ENCODE measurements around the gene BRK1. TPM values are rescaled to one million over a fixed set of nuclear protein-coding genes. Genes with fewer than 3 reads are reported as not detected.

Gene BRK1
- total RNA-seq, 1 experiment from 2014 or later = 78.5 TPM

DNA sequence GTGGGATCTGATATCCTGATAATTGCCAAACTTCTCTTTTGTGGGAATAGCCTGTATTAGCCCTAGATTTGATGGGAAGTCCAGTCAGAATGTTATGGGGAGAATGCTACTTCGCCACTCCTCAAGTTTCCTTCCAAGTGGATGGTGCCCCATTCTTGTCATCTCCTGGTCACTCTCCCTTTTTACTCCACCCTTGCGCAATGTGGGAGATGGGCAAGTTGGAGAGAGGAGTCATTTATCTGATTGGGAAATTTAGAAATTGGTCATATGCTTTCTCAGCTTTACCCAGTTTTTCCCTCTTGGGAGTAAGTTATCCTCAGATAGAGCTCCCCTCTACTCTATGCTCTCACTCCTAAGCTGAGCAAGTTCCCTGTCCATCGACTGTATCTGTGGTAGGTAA is 21.8 kb upstream of the BRK1 start:
- Mint-ChIP-seq H3K36me3 (ENCODE audit: insufficient read depth, unreplicated experiment) (peaks cover 17% of the 10 kb centered on the region), H3K4me3 (ENCODE audit: unreplicated experiment) (no peak overlapping the region), H3K27ac (ENCODE audit: low read depth, unreplicated experiment) (no peak overlapping the region), H3K27me3 (ENCODE audit: insufficient read depth, unreplicated experiment) (no peaks in the 10 kb centered on the region), H3K9me3 (ENCODE audit: unreplicated experiment) (no peaks in the 10 kb centered on the region), H3K4me1 (ENCODE audit: insufficient read depth, unreplicated experiment) (no peaks in the 10 kb centered on the region)
- TF ChIP-seq CTCF (IDR thresholded peaks at IDR 0.05; ENCODE audit: unreplicated experiment) = no peak
- ChIA-PET POLR2A (interaction anchor here (0.6 kb wide), 1 partner anchor 9 kb away, joined by 4 read pairs; no protein-coding TSS in a partner anchor), CTCF (no interaction called here)
- no TSS peak for BruUV-seq (replicated peaks)
- intact Hi-C loops (cut with micrococcal nuclease) = no loop called here
- peak; percentile 1 for DNase-seq (ENCODE audit: unreplicated experiment)

GRCh38 chr3:10099041-10099440 is 16.4 kb upstream of the BRK1 start:
- DNase-seq (ENCODE audit: unreplicated experiment) = no peak
- no peaks in the 10 kb centered on the region for H3K4me1 Mint-ChIP-seq (ENCODE audit: insufficient read depth, unreplicated experiment)
- H3K9me3 Mint-ChIP-seq (ENCODE audit: unreplicated experiment) = no peaks in the 10 kb centered on the region
- no TSS peak for BruUV-seq (replicated peaks)
- CTCF ChIA-PET = interaction anchor here (0.6 kb wide), 1 partner anchor 11 kb away, joined by 3 read pairs; no protein-coding TSS in a partner anchor
- no peaks in the 10 kb centered on the region for H3K27me3 Mint-ChIP-seq (ENCODE audit: insufficient read depth, unreplicated experiment)
- no peak overlapping the region for H3K4me3 Mint-ChIP-seq (ENCODE audit: unreplicated experiment)
- intact Hi-C loops (cut with micrococcal nuclease) = no loop called here
- peaks cover 14% of the 10 kb centered on the region for H3K36me3 Mint-ChIP-seq (ENCODE audit: insufficient read depth, unreplicated experiment)
- TF ChIP-seq CTCF (IDR thresholded peaks at IDR 0.05; ENCODE audit: unreplicated experiment) = no peak
- POLR2A ChIA-PET = no interaction called here
- H3K27ac Mint-ChIP-seq (ENCODE audit: low read depth, unreplicated experiment) = no peak overlapping the region

DNA sequence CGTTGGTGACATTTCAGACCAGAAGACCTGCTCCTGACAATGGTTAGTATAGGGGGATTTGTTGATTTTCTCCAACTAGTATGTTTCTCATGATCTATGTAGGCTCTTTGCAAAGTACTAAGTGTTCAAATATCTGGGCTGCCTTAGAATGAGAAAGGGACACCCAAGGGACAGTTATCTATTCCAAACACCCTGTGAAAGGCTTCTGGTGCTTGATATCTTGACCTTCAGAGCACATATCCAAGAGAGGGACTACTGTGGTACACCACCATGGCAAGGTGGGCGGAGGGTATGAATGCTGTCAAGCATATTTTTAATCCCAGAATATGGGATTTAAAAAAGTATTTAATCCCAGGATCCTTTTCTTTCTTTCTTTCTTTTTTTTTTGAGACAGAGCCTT is 8.6 kb upstream of the BRK1 start:
- no peak overlapping the region for H3K4me3 Mint-ChIP-seq (ENCODE audit: unreplicated experiment)
- H3K4me1 Mint-ChIP-seq (ENCODE audit: insufficient read depth, unreplicated experiment) = no peaks in the 10 kb centered on the region
- H3K9me3 Mint-ChIP-seq (ENCODE audit: unreplicated experiment) = no peaks in the 10 kb centered on the region
- no peak for TF ChIP-seq CTCF (IDR thresholded peaks at IDR 0.05; ENCODE audit: unreplicated experiment)
- no peak overlapping the region for H3K27ac Mint-ChIP-seq (ENCODE audit: low read depth, unreplicated experiment)
- BruUV-seq (replicated peaks) = no TSS peak
- no peak for DNase-seq (ENCODE audit: unreplicated experiment)
- intact Hi-C loops (cut with micrococcal nuclease) = no loop called here
- H3K27me3 Mint-ChIP-seq (ENCODE audit: insufficient read depth, unreplicated experiment) = no peaks in the 10 kb centered on the region
- POLR2A ChIA-PET = no interaction called here
- CTCF ChIA-PET = interaction anchor here (0.6 kb wide), 1 partner anchor 28 kb away, joined by 4 read pairs; no protein-coding TSS in a partner anchor
- peaks cover 4% of the 10 kb centered on the region for H3K36me3 Mint-ChIP-seq (ENCODE audit: insufficient read depth, unreplicated experiment)

GRCh38 chr3:10108091-10108490 is 7.4 kb upstream of the BRK1 start, which contains the start of gene FANCD2OS:
Gene FANCD2OS, minus strand, starts transcription at chr3:10108255. Its CDS starts 3,481 bp downstream, at chr3:10104774.
- no peaks in the 10 kb centered on the region for H3K4me1 Mint-ChIP-seq (ENCODE audit: insufficient read depth, unreplicated experiment)
- POLR2A ChIA-PET = no interaction called here
- H3K27ac Mint-ChIP-seq (ENCODE audit: low read depth, unreplicated experiment) = no peak within 1 kb of the TSS
- no peaks in the 10 kb centered on the region for H3K36me3 Mint-ChIP-seq (ENCODE audit: insufficient read depth, unreplicated experiment)
- TF ChIP-seq CTCF (IDR thresholded peaks at IDR 0.05; ENCODE audit: unreplicated experiment) = no peak
- DNase-seq (ENCODE audit: unreplicated experiment) = no peak
- H3K9me3 Mint-ChIP-seq (ENCODE audit: unreplicated experiment) = no peaks in the 10 kb centered on the region
- H3K4me3 Mint-ChIP-seq (ENCODE audit: unreplicated experiment) = no peak within 1 kb of the TSS
- CTCF ChIA-PET = no interaction called here
- no peaks in the 10 kb centered on the region for H3K27me3 Mint-ChIP-seq (ENCODE audit: insufficient read depth, unreplicated experiment)
- no TSS peak for BruUV-seq (replicated peaks)
- intact Hi-C loops (cut with micrococcal nuclease) = no loop called here

Data from MCF 10A (cell line).